ENCODE results near the gene ARHGAP42.

- TF ChIP-seq, protein P1, sequence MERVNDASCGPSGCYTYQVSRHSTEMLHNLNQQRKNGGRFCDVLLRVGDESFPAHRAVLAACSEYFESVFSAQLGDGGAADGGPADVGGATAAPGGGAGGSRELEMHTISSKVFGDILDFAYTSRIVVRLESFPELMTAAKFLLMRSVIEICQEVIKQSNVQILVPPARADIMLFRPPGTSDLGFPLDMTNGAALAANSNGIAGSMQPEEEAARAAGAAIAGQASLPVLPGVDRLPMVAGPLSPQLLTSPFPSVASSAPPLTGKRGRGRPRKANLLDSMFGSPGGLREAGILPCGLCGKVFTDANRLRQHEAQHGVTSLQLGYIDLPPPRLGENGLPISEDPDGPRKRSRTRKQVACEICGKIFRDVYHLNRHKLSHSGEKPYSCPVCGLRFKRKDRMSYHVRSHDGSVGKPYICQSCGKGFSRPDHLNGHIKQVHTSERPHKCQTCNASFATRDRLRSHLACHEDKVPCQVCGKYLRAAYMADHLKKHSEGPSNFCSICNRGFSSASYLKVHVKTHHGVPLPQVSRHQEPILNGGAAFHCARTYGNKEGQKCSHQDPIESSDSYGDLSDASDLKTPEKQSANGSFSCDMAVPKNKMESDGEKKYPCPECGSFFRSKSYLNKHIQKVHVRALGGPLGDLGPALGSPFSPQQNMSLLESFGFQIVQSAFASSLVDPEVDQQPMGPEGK (CRISPR knock-in tag; IDR thresholded peaks at IDR 0.05; ENCODE audit: borderline replicate concordance): no peak
- no peak for TF ChIP-seq BACH2 (CRISPR knock-in tag; IDR thresholded peaks at IDR 0.05; ENCODE audit: borderline replicate concordance)
- no peak for TF ChIP-seq RARB (CRISPR knock-in tag; IDR thresholded peaks at IDR 0.05)
- TF ChIP-seq ISL1 (CRISPR knock-in tag; IDR thresholded peaks at IDR 0.05): no peak
- no peak for TF ChIP-seq TCF4 (CRISPR knock-in tag; IDR thresholded peaks at IDR 0.05; ENCODE audit: borderline replicate concordance)
- TF ChIP-seq ARNTL (CRISPR knock-in tag; IDR thresholded peaks at IDR 0.05; ENCODE audit: borderline replicate concordance, low read depth): no peak
- TF ChIP-seq ZC3H10 (CRISPR knock-in tag; IDR thresholded peaks at IDR 0.05): no peak
Observed at GRCh38 chr11:100746448-100746847, 59.4 kb downstream of the ARHGAP42 start.
